H1 (cell line): Measurements from ENCODE around the gene AGRN. TPM values are rescaled to one million over a fixed set of nuclear protein-coding genes. Genes with fewer than 3 reads are reported as not detected.
A peak's percentile ranks its signal among the peaks of the same experiment; 100 is the strongest.

Experiments
- CTCF ChIA-PET: fragments of 300-600 bp; sonication (Branson Sonifier 250); formaldehyde crosslinking; loops from one replicate; lab custom pipeline; 2021; ENCODE audit not compliant: partially characterized antibody; lab: Charles Lee
- POLR2A ChIA-PET: fragments of 300-600 bp; sonication (Branson Sonifier 250); formaldehyde crosslinking; loops from one replicate; lab custom pipeline; 2021; ENCODE audit warnings: inconsistent platforms; ENCODE audit not compliant: partially characterized antibody; lab: Charles Lee
- DNase-seq, 2 experiments: peaks; one replicate each; pipeline versions ENCODE4 v3.0.0 to v3.0.0-alpha.2; 2010 to 2022; ENCODE audit warnings: low spot score in 2 of 2, low read depth in 1 of 2, mixed read lengths in 1 of 2
- FAIRE-seq: peaks from 2 replicates; lab custom pipeline; 2011; peaks lifted over from hg19 to GRCh38; lab: Jason Lieb, UNC
- H2AFZ ChIP-seq: 2 replicates; pipeline ENCODE4 v1.8.1; 2012; ENCODE audit warnings: low read length, inconsistent platforms
- H2AK5ac ChIP-seq: 2 replicates; pipeline ENCODE4 v1.6.1; 2013; ENCODE audit warnings: low read depth, low read length
- H2BK120ac ChIP-seq: replicated peaks from 2 replicates; pipeline ENCODE3; 2013; ENCODE audit warnings: low read depth, low read length, inconsistent platforms
- H2BK12ac ChIP-seq: 2 replicates; pipeline ENCODE4 v1.6.1; 2013; ENCODE audit warnings: low read depth, low read length
- H2BK15ac ChIP-seq: 2 replicates; pipeline ENCODE4 v1.6.1; 2013; ENCODE audit warnings: low read length
- H2BK20ac ChIP-seq: 2 replicates; pipeline ENCODE4 v1.6.1; 2013; ENCODE audit warnings: low read length
- H2BK5ac ChIP-seq: 2 replicates; pipeline ENCODE4 v1.6.1; 2013; ENCODE audit warnings: low read depth, low read length
- H3K14ac ChIP-seq: 2 replicates; pipeline ENCODE4 v1.6.1; 2013; ENCODE audit warnings: inconsistent platforms; ENCODE audit not compliant: insufficient read length
- H3K18ac ChIP-seq: 2 replicates; pipeline ENCODE4 v1.6.1; 2013; ENCODE audit warnings: low read length; ENCODE audit errors: extremely low read depth
- H3K23ac ChIP-seq: 2 replicates; pipeline ENCODE4 v1.6.1; 2013; ENCODE audit warnings: inconsistent platforms; ENCODE audit not compliant: insufficient read length
- H3K23me2 ChIP-seq: 2 replicates; pipeline ENCODE4 v1.6.1; 2013; ENCODE audit warnings: low read depth, low read length
- H3K27ac ChIP-seq: 2 replicates; pipeline ENCODE4 v1.6.1; 2011; ENCODE audit warnings: low read depth, low read length, inconsistent platforms
- H3K27me3 ChIP-seq, 4 experiments: replicated peaks in 1 of 4; 1 replicate in 1 of 4; 2 replicates in 3 of 4; pipeline versions ENCODE4 v1.6.1 to v1.8.1; 2011 to 2013; ENCODE audit warnings: low read length in 3 of 4, mild to moderate bottlenecking in 3 of 4, inconsistent platforms in 2 of 4, mixed read lengths in 2 of 4, moderate library complexity in 1 of 4; ENCODE audit not compliant: control insufficient read depth in 3 of 4, insufficient read depth in 3 of 4; ENCODE audit errors: extremely low read depth in 1 of 4
- H3K36me3 ChIP-seq, 4 experiments: 2 replicates each; pipeline versions ENCODE4 v1.6.1 to v1.8.1; 2011 to 2013; ENCODE audit warnings: mild to moderate bottlenecking in 4 of 4, low read length in 3 of 4, moderate library complexity in 2 of 4, control low read depth in 1 of 4, inconsistent platforms in 1 of 4; ENCODE audit not compliant: insufficient read depth in 4 of 4, control insufficient read depth in 2 of 4
- H3K4ac ChIP-seq: replicated peaks from 2 replicates; pipeline ENCODE3; 2013; ENCODE audit warnings: low read length, low read depth, mixed read lengths, inconsistent platforms; ENCODE audit not compliant: insufficient read length
- H3K4me1 ChIP-seq, 4 experiments: replicated peaks in 1 of 4; 1 replicate in 1 of 4; 2 replicates in 3 of 4; pipeline versions ENCODE4 v1.6.1 to v1.8.1; 2011 to 2013; ENCODE audit warnings: low read length in 3 of 4, inconsistent platforms in 2 of 4, mixed read lengths in 1 of 4; ENCODE audit not compliant: insufficient read depth in 4 of 4, control insufficient read depth in 3 of 4
- H3K4me2 ChIP-seq, 2 experiments: 2 replicates each; pipeline versions ENCODE4 v1.6.1 to v1.8.1; 2011 to 2013; ENCODE audit warnings: low read depth in 2 of 2, low read length in 2 of 2, control low read depth in 1 of 2, inconsistent platforms in 1 of 2, mild to moderate bottlenecking in 1 of 2; ENCODE audit not compliant: insufficient read depth in 1 of 2
- H3K4me3 ChIP-seq, 4 experiments: fragments of 200-600, 300-600 bp in 1 of 4; sonication (generic), shearing (Covaris generic), sonication (Bioruptor Twin) in 1 of 4; 2 replicates each; pipeline versions ENCODE4 v1.5.1 to v1.8.1; 2011 to 2016; ENCODE audit warnings: low read length in 4 of 4, low read depth in 3 of 4, control low read depth in 2 of 4, inconsistent platforms in 2 of 4, mild to moderate bottlenecking in 2 of 4, mixed read lengths in 1 of 4, moderate library complexity in 1 of 4; ENCODE audit not compliant: insufficient read depth in 2 of 4; ENCODE audit errors: extremely low read depth in 1 of 4
- H3K56ac ChIP-seq: replicated peaks from 2 replicates; pipeline ENCODE3; 2013; ENCODE audit warnings: low read depth, mild to moderate bottlenecking, mixed read lengths, low read length, inconsistent platforms; ENCODE audit not compliant: insufficient read length
- H3K79me1 ChIP-seq: 2 replicates; pipeline ENCODE4 v1.6.1; 2013; ENCODE audit warnings: low read depth, low read length, control low read depth
- H3K79me2 ChIP-seq, 2 experiments: 2 replicates each; pipeline versions ENCODE4 v1.6.1 to v1.8.1; 2012 to 2013; ENCODE audit warnings: low read length in 2 of 2, mild to moderate bottlenecking in 2 of 2, inconsistent platforms in 1 of 2; ENCODE audit not compliant: insufficient read depth in 2 of 2, control insufficient read depth in 1 of 2
- H3K9ac ChIP-seq, 4 experiments: replicated peaks in 1 of 4; 1 replicate in 1 of 4; 2 replicates in 3 of 4; pipeline versions ENCODE4 v1.6.1 to v1.8.1; 2011 to 2013; ENCODE audit warnings: low read depth in 3 of 4, low read length in 3 of 4, control low read depth in 2 of 4, mild to moderate bottlenecking in 2 of 4, moderate library complexity in 2 of 4, inconsistent platforms in 1 of 4; ENCODE audit errors: extremely low read depth in 1 of 4
- H3K9me3 ChIP-seq, 2 experiments: 2 replicates each; pipeline versions ENCODE4 v1.6.1 to v1.8.1; 2012 to 2013; ENCODE audit warnings: mild to moderate bottlenecking in 2 of 2, moderate library complexity in 2 of 2, control low read depth in 1 of 2, inconsistent platforms in 1 of 2, low read depth in 1 of 2, low read length in 1 of 2, mixed read lengths in 1 of 2; ENCODE audit not compliant: insufficient read depth in 2 of 2
- H4K20me1 ChIP-seq, 2 experiments: replicated peaks in 1 of 2; 2 replicates each; pipeline versions ENCODE3 to v1.8.1; 2011 to 2013; ENCODE audit warnings: inconsistent platforms in 2 of 2, low read length in 2 of 2, mild to moderate bottlenecking in 1 of 2; ENCODE audit not compliant: insufficient read depth in 2 of 2, control insufficient read depth in 1 of 2
- H4K5ac ChIP-seq: 2 replicates; pipeline ENCODE4 v1.6.1; 2013; ENCODE audit warnings: low read length, low read depth, mixed read lengths, inconsistent platforms; ENCODE audit not compliant: insufficient read length
- H4K8ac ChIP-seq: 2 replicates; pipeline ENCODE4 v1.8.0; 2013; ENCODE audit warnings: mild to moderate bottlenecking, moderate library complexity, low read length, inconsistent platforms; ENCODE audit not compliant: insufficient read depth; ENCODE audit errors: extremely low read depth
- H4K91ac ChIP-seq: replicated peaks from 2 replicates; pipeline ENCODE3; 2013; ENCODE audit warnings: low read length, mixed read lengths, inconsistent platforms; ENCODE audit not compliant: insufficient read length
- CBX8 ChIP-seq: fragments of 300-800, 300-1000 bp; sonication (generic); IDR thresholded peaks from 2 replicates; pipeline ENCODE4 v1.7.1; 2016; ENCODE audit warnings: low read depth, low read length, borderline replicate concordance
- CHD2 ChIP-seq: IDR thresholded peaks from 2 replicates; pipeline ENCODE4 v1.6.1; 2012; ENCODE audit warnings: low read length, improper control_type of control experiment
- CREB1 ChIP-seq: IDR thresholded peaks from 2 replicates; pipeline ENCODE4 v1.6.1; 2012; ENCODE audit warnings: inconsistent platforms
- HDAC2 ChIP-seq, 2 experiments: fragments of 300-600 bp in 1 of 2; sonication (generic) in 1 of 2; IDR thresholded peaks; 2 replicates each; pipeline ENCODE4 v1.6.1; 2011 to 2012; ENCODE audit warnings: low read depth in 2 of 2, low read length in 2 of 2, mild to moderate bottlenecking in 2 of 2, moderate library complexity in 2 of 2, borderline replicate concordance in 1 of 2, inconsistent platforms in 1 of 2
- RBBP5 ChIP-seq: IDR thresholded peaks from 2 replicates; pipeline ENCODE4 v1.7.1; 2012; ENCODE audit warnings: low read depth, mild to moderate bottlenecking, inconsistent platforms, low read length, moderate library complexity, borderline replicate concordance
- RNF2 ChIP-seq: fragments of 200-900, 300-1000 bp; sonication (generic); IDR thresholded peaks from 2 replicates; pipeline ENCODE4 v1.7.1; 2016; ENCODE audit warnings: borderline replicate concordance, low read depth, mild to moderate bottlenecking, antibody characterized with exemption, low read length; ENCODE audit not compliant: poor library complexity, severe bottlenecking; ENCODE audit errors: missing control alignments
- SIN3A ChIP-seq, 2 experiments: IDR thresholded peaks in 1 of 2; conservative IDR thresholded peaks in 1 of 2; 2 replicates each; pipeline ENCODE4 v1.6.1; 2011 to 2012; ENCODE audit warnings: low read length in 2 of 2, improper control_type of control experiment in 1 of 2, low read depth in 1 of 2, mild to moderate bottlenecking in 1 of 2
- SRF ChIP-seq: IDR thresholded peaks from 2 replicates; pipeline ENCODE4 v1.6.1; 2011; ENCODE audit warnings: mild to moderate bottlenecking, low read depth, low read length, moderate library complexity
- YY1 ChIP-seq: IDR thresholded peaks from 2 replicates; pipeline ENCODE4 v1.6.1; 2011; ENCODE audit warnings: low read depth, mild to moderate bottlenecking, low read length
- WGBS, 2 experiments: shearing (Covaris generic) in 1 of 2; methylation state at CpG; one replicate each; pipeline versions ENCODE4 v1.1.6 to v1.1.7; 2013 to 2015; ENCODE audit warnings: low lambda C conversion rate in 2 of 2, mixed read lengths in 2 of 2, inconsistent platforms in 1 of 2, low coverage in 1 of 2, missing lambda C conversion rate in 1 of 2; ENCODE audit not compliant: insufficient replicate concordance in 2 of 2, insufficient coverage in 1 of 2, insufficient read length in 1 of 2; ENCODE audit errors: extremely low coverage in 1 of 2, missing lambda C conversion rate in 1 of 2; 5-methylcytosine and 5-hydroxymethylcytosine counted together
- polyA plus RNA-seq, 7 experiments: library from polyadenylated mRNA; depleted of rRNA in 3 of 7; stranded (reverse) in 5 of 7; unstranded in 2 of 7; fragments of >200 nt in 5 of 7; fragments of 200-250 nt in 2 of 7; gene quantifications; 1 replicate in 5 of 7; 2 replicates in 1 of 7; 4 replicates in 1 of 7; pipeline versions ENCODE4 v1.2.1 to v1.2.3, GENCODE V29; 2011 to 2013; ENCODE audit warnings: missing spikeins in 2 of 7, mixed read lengths in 2 of 7
- total RNA-seq: library from RNA; stranded (reverse); fragmentation: NEBNext Ultra II Directional; extraction: Animal tissue kit (Norgen Biotek cat#: 25700); gene quantifications from 2 replicates; pipeline ENCODE4 v1.2.1, GENCODE V29; 2021
- TF ChIP-seq, protein P1 (sequence below): IDR thresholded peaks from 2 replicates; pipeline ENCODE4 v1.6.1; 2011; ENCODE audit warnings: low read length, improper control_type of control experiment

AGRN gene
- total and polyA plus RNA-seq, 2 of the 8 experiments (the other 6 are each of a cell fraction or from before 2014, with no cell fraction given): 52.3 to 155 TPM

DNA sequence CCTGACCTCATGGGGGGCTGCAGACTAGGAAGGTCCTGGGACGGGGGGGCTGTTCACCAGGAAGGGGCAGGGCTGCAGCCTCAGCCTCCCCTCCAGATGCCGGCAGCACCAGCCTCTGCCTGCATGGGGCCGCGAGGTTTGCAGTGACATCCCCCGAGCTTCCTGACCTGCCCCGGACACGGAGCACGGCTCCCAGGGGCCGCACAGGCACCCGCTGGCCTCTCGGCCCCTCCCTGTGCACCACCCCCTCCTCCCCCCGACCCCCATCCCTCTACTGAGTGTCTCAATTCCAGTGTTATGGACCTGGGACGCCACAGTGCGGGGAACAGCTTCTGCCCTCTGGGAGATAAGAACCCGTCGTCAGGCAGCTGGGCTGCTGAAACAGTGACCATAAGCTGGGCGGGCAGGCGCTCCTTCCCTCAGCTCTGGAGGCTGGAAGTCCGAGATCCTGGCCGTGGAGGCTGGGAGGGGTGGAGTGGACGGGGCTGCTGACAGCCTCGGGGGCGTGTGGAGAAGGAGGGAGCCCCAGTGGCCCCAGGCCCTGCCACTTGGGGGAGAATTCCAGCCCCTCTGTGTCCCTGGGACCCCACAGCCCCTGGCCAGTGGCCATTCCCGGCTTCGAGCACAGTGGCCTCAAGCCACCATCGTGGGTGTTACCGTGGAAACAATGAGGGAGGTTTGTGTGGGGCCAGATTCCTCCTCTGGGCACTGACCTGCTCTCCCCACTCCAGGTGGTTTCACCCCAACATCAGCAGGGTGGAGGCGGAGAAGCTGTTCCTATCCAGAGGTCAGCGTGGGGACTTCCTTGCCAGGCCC is 42.6 kb downstream of the AGRN start:
- H2BK120ac ChIP-seq: no peak overlapping the region
- DNase-seq (no peak), FAIRE-seq (no peak)
- no peak overlapping the region for H2BK12ac ChIP-seq
- H3K9ac ChIP-seq: no peak overlapping the region
- H3K4me2 ChIP-seq: no peak overlapping the region
- no peak overlapping the region for H3K14ac ChIP-seq
- no peak overlapping the region for H3K4ac ChIP-seq
- peaks cover 7% of the 10 kb centered on the region; the same call in 1 of the 2 replicates for H3K23me2 ChIP-seq
- no peak overlapping the region for H3K4me3 ChIP-seq
- 79% methylated on average over 18 of the region's 29 CpGs; no CpG with 5 or more reads in 1 of the 2 experiments for WGBS, 2 experiments
- H3K79me2 ChIP-seq: no peaks in the 10 kb centered on the region
- H4K5ac ChIP-seq: no peak overlapping the region
- peaks cover 0 to 13% of the 10 kb centered on the region in 2 experiments for H4K20me1 ChIP-seq
- no peak overlapping the region for H2BK5ac ChIP-seq
- no peak overlapping the region for H3K27ac ChIP-seq
- H3K18ac ChIP-seq: no peak overlapping the region
- no peaks in the 10 kb centered on the region for H3K36me3 ChIP-seq
- H3K27me3 ChIP-seq: peaks cover 9 to 49% (median 33%) of the 10 kb centered on the region in 4 experiments
- H3K56ac ChIP-seq: no peak overlapping the region
- H2BK20ac ChIP-seq: no peak overlapping the region; the same call in 1 of the 2 replicates
- no peak overlapping the region for H4K8ac ChIP-seq
- no peak overlapping the region for H2AFZ ChIP-seq
- no peak overlapping the region for H2BK15ac ChIP-seq
- no peak overlapping the region for H3K23ac ChIP-seq
- H3K9me3 ChIP-seq: no peaks in the 10 kb centered on the region
- CTCF ChIA-PET: interaction anchor here (0.6 to 10.2 kb wide), 31 partner anchors 7 to 239 kb away, joined by 3 to 80 read pairs (median 5); partner anchors contain the start of genes ISG15 and PERM1
- POLR2A ChIA-PET: interaction anchor here (1.0 to 3.0 kb wide), 6 partner anchors 22 to 96 kb away, joined by 3 to 17 read pairs (median 4); no protein-coding TSS in a partner anchor
- H4K91ac ChIP-seq: peak overlapping the region; percentile 3
- peaks cover 0 to 18% (median 11%) of the 10 kb centered on the region in 4 experiments; a peak in 5 of 7 replicates for H3K4me1 ChIP-seq
- no peak overlapping the region for H2AK5ac ChIP-seq
- H3K79me1 ChIP-seq: no peaks in the 10 kb centered on the region
- TF ChIP-seq, protein P1, sequence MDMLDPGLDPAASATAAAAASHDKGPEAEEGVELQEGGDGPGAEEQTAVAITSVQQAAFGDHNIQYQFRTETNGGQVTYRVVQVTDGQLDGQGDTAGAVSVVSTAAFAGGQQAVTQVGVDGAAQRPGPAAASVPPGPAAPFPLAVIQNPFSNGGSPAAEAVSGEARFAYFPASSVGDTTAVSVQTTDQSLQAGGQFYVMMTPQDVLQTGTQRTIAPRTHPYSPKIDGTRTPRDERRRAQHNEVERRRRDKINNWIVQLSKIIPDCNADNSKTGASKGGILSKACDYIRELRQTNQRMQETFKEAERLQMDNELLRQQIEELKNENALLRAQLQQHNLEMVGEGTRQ: no peak
- TF ChIP-seq CBX8 (no peak), CHD2 (no peak), SRF (no peak), YY1 (no peak), CREB1 (no peak), RBBP5 (no peak), SIN3A (conservative IDR thresholded peaks at IDR 0.05 in 1 of 2, IDR thresholded peaks at IDR 0.05 in 1 of 2; ENCODE audit: low read depth in 1 of 2, low read length in 2 of 2) (no peak), RNF2 (no peak), HDAC2 (IDR thresholded peaks at IDR 0.05; ENCODE audit: borderline replicate concordance in 1 of 2, low read depth in 2 of 2, low read length in 2 of 2) (no peak)
